K562 (cell line): Measurements from ENCODE around the gene MAST1. TPM values are rescaled to one million over a fixed set of nuclear protein-coding genes. Genes with fewer than 3 reads are reported as not detected.

Source experiments
- ARID4B ChIP-seq: sonication (generic); formaldehyde crosslinking; IDR thresholded peaks from 2 replicates; pipeline ENCODE4 v1.8.0; 2022; ENCODE audit warnings: mild to moderate bottlenecking, missing genetic modification reagents
- ATF2 ChIP-seq: sonication (generic); formaldehyde crosslinking; IDR thresholded peaks from 2 replicates; pipeline ENCODE4 v1.8.1; 2022; ENCODE audit warnings: missing genetic modification reagents
- CBFA2T3 ChIP-seq: fragments of 450-650 bp; IDR thresholded peaks from 2 replicates; pipeline ENCODE4 v1.6.1; 2017
- CTBP1 ChIP-seq: fragments of 450-650 bp; IDR thresholded peaks from 2 replicates; pipeline ENCODE4 v1.6.1; 2016; ENCODE audit warnings: borderline replicate concordance
- DACH1 ChIP-seq: fragments of 450-650 bp; IDR thresholded peaks from 2 replicates; pipeline ENCODE4 v1.6.1; 2018; ENCODE audit not compliant: partially characterized antibody
- ELF4 ChIP-seq: fragments of 450-650 bp; formaldehyde crosslinking; IDR thresholded peaks from 2 replicates; pipeline ENCODE4 v1.4.0; 2022; ENCODE audit warnings: missing genetic modification characterization
- FOXM1 ChIP-seq, 2 experiments: fragments of 450-650 bp in 1 of 2; sonication (generic) in 1 of 2; formaldehyde crosslinking in 1 of 2; IDR thresholded peaks; 2 replicates each; pipeline versions ENCODE4 v1.6.1 to v1.9.0; 2017 to 2022; ENCODE audit warnings: low read depth in 2 of 2, mild to moderate bottlenecking in 2 of 2, missing genetic modification reagents in 1 of 2, moderate library complexity in 1 of 2
- GTF2B ChIP-seq: IDR thresholded peaks from 2 replicates; pipeline ENCODE4 v1.6.1; 2011; ENCODE audit not compliant: insufficient read length; ENCODE audit errors: extremely low read depth
- KDM5B ChIP-seq: fragments of 200-600 bp; sonication (generic); IDR thresholded peaks from 2 replicates; pipeline ENCODE4 v1.6.1; 2012; ENCODE audit warnings: low read depth, mild to moderate bottlenecking, moderate library complexity, low read length, control low read depth, inconsistent platforms; ENCODE audit not compliant: insufficient replicate concordance
- KLF10 ChIP-seq: fragments of 250-450 bp; sonication (Bioruptor Pico); IDR thresholded peaks from 2 replicates; pipeline ENCODE4 v1.6.1; 2021; ENCODE audit warnings: matching md5 sums
- MCM7 ChIP-seq, 2 experiments: fragments of 450-650 bp; IDR thresholded peaks; 2 replicates each; pipeline ENCODE4 v1.6.1; 2016 to 2018
- MTA2 ChIP-seq: fragments of 450-650 bp; IDR thresholded peaks from 2 replicates; pipeline ENCODE4 v1.6.1; 2016; ENCODE audit warnings: low read depth
- MXD1 ChIP-seq: fragments of 250-450 bp; sonication (Bioruptor Pico); IDR thresholded peaks from 2 replicates; pipeline ENCODE4 v1.8.0; 2021; ENCODE audit warnings: borderline replicate concordance, mild to moderate bottlenecking, moderate library complexity; ENCODE audit not compliant: poor library complexity, severe bottlenecking
- NFRKB ChIP-seq: fragments of 450-650 bp; IDR thresholded peaks from 2 replicates; pipeline ENCODE4 v1.6.1; 2016; ENCODE audit warnings: low read depth
- POLR2G ChIP-seq: fragments of 200-400 bp; formaldehyde crosslinking; IDR thresholded peaks from 2 replicates; pipeline ENCODE4 v1.6.1; 2017; ENCODE audit warnings: low read depth, mild to moderate bottlenecking, antibody characterized with exemption, low read length, moderate library complexity
- POU5F1 ChIP-seq: fragments of 150-350 bp; IDR thresholded peaks from 2 replicates; pipeline ENCODE4 v1.6.1; 2014; ENCODE audit warnings: borderline replicate concordance, low read length, low read depth, mild to moderate bottlenecking; ENCODE audit not compliant: partially characterized antibody
- PTRF ChIP-seq: fragments of 450-650 bp; IDR thresholded peaks from 2 replicates; pipeline ENCODE4 v1.6.1; 2016; ENCODE audit warnings: mild to moderate bottlenecking, missing genetic modification characterization, missing compliant biosample characterization
- SETDB1 ChIP-seq: IDR thresholded peaks from one replicate; pipeline ENCODE4 v1.6.1; 2012; ENCODE audit warnings: low read length, control low read depth, inconsistent platforms
- SIN3A ChIP-seq, 2 experiments: fragments of 150-350 bp in 1 of 2; IDR thresholded peaks; 2 replicates each; pipeline ENCODE4 v1.6.1; 2011 to 2016; ENCODE audit warnings: borderline replicate concordance in 2 of 2, low read depth in 2 of 2, low read length in 2 of 2, mild to moderate bottlenecking in 2 of 2, moderate library complexity in 2 of 2; ENCODE audit not compliant: control insufficient read depth in 1 of 2
- TEAD1 ChIP-seq, 2 experiments: fragments of 450-650 bp in 1 of 2; sonication (generic) in 1 of 2; formaldehyde crosslinking; IDR thresholded peaks; 2 replicates each; pipeline versions ENCODE4 v1.4.0 to v1.8.0; 2020 to 2022; ENCODE audit warnings: mild to moderate bottlenecking in 2 of 2, missing genetic modification reagents in 1 of 2
- ZNF175 ChIP-seq: fragments of 200-800 bp; sonication (Bioruptor generic); IDR thresholded peaks from 2 replicates; pipeline ENCODE4 v1.6.1; 2016; ENCODE audit warnings: low read depth, mild to moderate bottlenecking, missing genetic modification characterization, missing compliant biosample characterization
- polyA plus RNA-seq, 8 experiments: library from polyadenylated mRNA; depleted of rRNA in 4 of 8; stranded (reverse) in 5 of 8; unstranded in 3 of 8; fragments of >200 nt; fragmentation: Nextera tagmentation in 2 of 8; fragmentation: Illumina TruSeq in 1 of 8; extraction: Ambion mirVana in 2 of 8; extraction: Trizol in 1 of 8; gene quantifications; 2 replicates each; pipeline versions ENCODE4 v1.2.1 to v1.2.3, GENCODE V29; 2011 to 2014; ENCODE audit warnings: inconsistent platforms in 1 of 8, missing spikeins in 1 of 8
- total RNA-seq, 7 experiments: library from RNA; depleted of rRNA in 6 of 7; stranded (reverse); fragments of >200 nt in 6 of 7; fragmentation: Illumina TruSeq in 2 of 7; extraction: Trizol in 2 of 7; gene quantifications; 2 replicates each; pipeline versions ENCODE4 v1.2.1 to v1.2.3, GENCODE V29; 2011 to 2021; ENCODE audit warnings: low replicate concordance in 1 of 7

The MAST1 gene
- total and polyA plus RNA-seq, 9 of the 15 experiments (the other 6 are each of a cell fraction or from before 2014, with no cell fraction given), result 0.48 to 10.3 (median 3.9) TPM

GRCh38 chr19:12890787-12891552 lies 52.7 kb downstream of the MAST1 start, which contains the start of gene GCDH (continued):
- TF ChIP-seq DACH1 (no peak), POLR2G (peak; percentile 79), ATF2 (no peak), NFRKB (no peak), FOXM1 (IDR thresholded peaks at IDR 0.05; ENCODE audit: low read depth) (peak; percentile 99), FOXM1 (CRISPR knock-in tag; IDR thresholded peaks at IDR 0.05; ENCODE audit: low read depth) (no peak), PTRF (tag) (no peak), KLF10 (CRISPR knock-in tag) (no peak), MXD1 (peak; percentile 88), SETDB1 (no peak), CBFA2T3 (no peak), ARID4B (CRISPR knock-in tag) (peak; percentile 99), ELF4 (CRISPR knock-in tag) (no peak), GTF2B (no peak), MTA2 (no peak), TEAD1 (CRISPR knock-in tag; IDR thresholded peaks at IDR 0.05) (peak in 1 of 2 experiments; percentile 87; a peak in 2 of 4 replicates), MCM7 (IDR thresholded peaks at IDR 0.05) (no peak), CTBP1 (0 out of 2 replicates have a peak, but pooled peaks have one; percentile 51), KDM5B (no peak), SIN3A (IDR thresholded peaks at IDR 0.05; ENCODE audit: borderline replicate concordance in 2 of 2, control insufficient read depth in 1 of 2, low read depth in 2 of 2, low read length in 2 of 2) (peak; percentile 92; a peak in 3 of 4 replicates), POU5F1 (no peak), ZNF175 (CRISPR knock-in tag) (no peak)
